HTR-8/SVneo (cell line): ENCODE data around the gene XIAP.

Source experiments
- DNase-seq: peaks from one replicate; pipeline ENCODE4 v3.0.0; 2011; ENCODE audit warnings: low spot score, mixed read lengths; ENCODE audit not compliant: insufficient read length
- FAIRE-seq: peaks from 2 replicates; lab custom pipeline; 2011; peaks lifted over from hg19 to GRCh38; lab: Jason Lieb, UNC

Gene XIAP

GRCh38 chrX:123949846-123950245 lies 90.0 kb downstream of the XIAP start:
- DNase-seq (no peak), FAIRE-seq (no peak)

GRCh38 chrX:123959281-123960063 lies 99.6 kb downstream of the XIAP start:
- DNase-seq: no peak
- no peak for FAIRE-seq

GRCh38 chrX:123960956-123961267 lies 101.1 kb downstream of the XIAP start:
- DNase-seq: no peak

GRCh38 chrX:123961268-123962005 lies 101.6 kb downstream of the XIAP start, which contains the start of gene STAG2:
TSS of gene STAG2 (plus strand) at chrX:123961706. CDS start at chrX:124022628, 60,922 bp downstream.
- DNase-seq: no peak
- FAIRE-seq: no peak

More at GRCh38 chrX:123960956-123961267, 101.1 kb downstream of the XIAP start:
- no peak for FAIRE-seq

- FAIRE-seq (no peak), DNase-seq (no peak)
These were observed 102.2 kb downstream of the XIAP start for GRCh38 chrX:123962006-123962467.

- FAIRE-seq (no peak), DNase-seq (peak; percentile 45)
These were observed 103.0 kb downstream of the XIAP start for GRCh38 chrX:123962794-123963373.
